GM12873 (cell line): ENCODE data around the gene PDE4B.

ENCODE experiments used
- CTCF ChIP-seq: IDR thresholded peaks from 2 replicates; pipeline ENCODE4 v1.5.1; 2012; ENCODE audit warnings: low read depth, mild to moderate bottlenecking, moderate library complexity, low read length, control low read depth; ENCODE audit not compliant: insufficient read depth; ENCODE audit errors: missing control alignments

PDE4B gene

GRCh38 chr1:66383611-66384010, 590.9 kb downstream of the PDE4B start:
- no peak for TF ChIP-seq CTCF

GRCh38 chr1:66384258-66384921, 591.7 kb downstream of the PDE4B start:
- TF ChIP-seq CTCF, result no peak

- TF ChIP-seq CTCF, result no peak
These were observed 594.0 kb downstream of the PDE4B start for GRCh38 chr1:66386712-66387111.

- no peak for TF ChIP-seq CTCF
These were observed 596.2 kb downstream of the PDE4B start for GRCh38 chr1:66388913-66389312.

- TF ChIP-seq CTCF, result no peak
These were observed 601.0 kb downstream of the PDE4B start for GRCh38 chr1:66393586-66394287.

- no peak for TF ChIP-seq CTCF
These were observed 601.9 kb downstream of the PDE4B start for GRCh38 chr1:66394603-66395002.

- no peak for TF ChIP-seq CTCF
These were observed 602.7 kb downstream of the PDE4B start for GRCh38 chr1:66395202-66396061.
